CD14-positive monocyte (primary cell): Measurements from ENCODE around the gene KIAA1614. TPM values are rescaled to one million over a fixed set of nuclear protein-coding genes. Genes with fewer than 3 reads are reported as not detected.

ENCODE experiments used
- DNase-seq, 3 donors: peaks; one replicate each; pipeline ENCODE4 v3.0.0-alpha.2; 2011 to 2022
- H2AFZ ChIP-seq: 2 replicates; pipeline ENCODE4 v1.6.0; 2012; ENCODE audit warnings: mild to moderate bottlenecking, low read depth, low read length, inconsistent platforms; ENCODE audit not compliant: insufficient read depth, poor library complexity, severe bottlenecking
- H3K27ac ChIP-seq, 2 donors: 1 replicate in 1 of 2; 2 replicates in 1 of 2; pipeline ENCODE4 v1.5.1; 2012 to 2013; ENCODE audit warnings: low read length in 2 of 2, control low read depth in 1 of 2, inconsistent platforms in 1 of 2, low read depth in 1 of 2, mild to moderate bottlenecking in 1 of 2
- H3K27me3 ChIP-seq, 2 donors: one replicate each; pipeline versions ENCODE4 v1.6.0 to v1.6.1; 2011 to 2013; ENCODE audit warnings: low read length in 2 of 2; ENCODE audit not compliant: control insufficient read depth in 2 of 2, insufficient read depth in 2 of 2
- H3K36me3 ChIP-seq, 2 donors: replicated peaks in 1 of 2; 1 replicate in 1 of 2; 2 replicates in 1 of 2; pipeline versions ENCODE4 v1.5.1 to v1.6.1; 2012 to 2013; ENCODE audit warnings: low read length in 2 of 2, control low read depth in 1 of 2, inconsistent platforms in 1 of 2, mild to moderate bottlenecking in 1 of 2; ENCODE audit not compliant: insufficient read depth in 2 of 2, control insufficient read depth in 1 of 2
- H3K4me1 ChIP-seq, 2 donors: 1 replicate in 1 of 2; 2 replicates in 1 of 2; pipeline versions ENCODE4 v1.5.1 to v1.6.1; 2012 to 2013; ENCODE audit warnings: low read length in 2 of 2, control low read depth in 1 of 2, inconsistent platforms in 1 of 2, mild to moderate bottlenecking in 1 of 2, moderate library complexity in 1 of 2; ENCODE audit not compliant: insufficient read depth in 2 of 2, control insufficient read depth in 1 of 2
- H3K4me2 ChIP-seq: replicated peaks from 2 replicates; pipeline ENCODE3; 2012; ENCODE audit warnings: low read length, moderate library complexity, mild to moderate bottlenecking; ENCODE audit not compliant: poor library complexity, severe bottlenecking; ENCODE audit errors: extremely low read depth
- H3K4me3 ChIP-seq, 3 experiments: fragments of 200-600 bp in 1 of 3; sonication (generic) in 1 of 3; replicated peaks in 1 of 3; 1 replicate in 2 of 3; 2 replicates in 1 of 3; pipeline ENCODE4 v1.5.1; 2011 to 2013; ENCODE audit warnings: low read length in 3 of 3, mild to moderate bottlenecking in 3 of 3, control low read depth in 2 of 3, low read depth in 2 of 3, inconsistent platforms in 1 of 3, moderate library complexity in 1 of 3
- H3K79me2 ChIP-seq: 2 replicates; pipeline ENCODE4 v1.6.0; 2012; ENCODE audit warnings: mild to moderate bottlenecking, control low read depth, inconsistent platforms, low read length, moderate library complexity; ENCODE audit not compliant: insufficient read depth
- H3K9ac ChIP-seq: 2 replicates; pipeline ENCODE4 v1.6.0; 2017; ENCODE audit warnings: low read length, mild to moderate bottlenecking; ENCODE audit not compliant: insufficient read depth, poor library complexity, severe bottlenecking
- H3K9me3 ChIP-seq, 2 donors: replicated peaks in 1 of 2; 1 replicate in 1 of 2; 2 replicates in 1 of 2; pipeline versions ENCODE4 v1.5.1 to v1.6.1; 2012 to 2013; ENCODE audit warnings: low read length in 2 of 2, control low read depth in 1 of 2; ENCODE audit not compliant: control insufficient read depth in 1 of 2, insufficient read depth in 1 of 2
- H4K20me1 ChIP-seq: 2 replicates; pipeline ENCODE4 v1.6.0; 2012; ENCODE audit warnings: mild to moderate bottlenecking, low read length, control low read depth, moderate library complexity; ENCODE audit not compliant: insufficient read depth
- H3K27ac Mint-ChIP-seq, 7 donors: one replicate each; pipeline ENCODE4 v1.8.0; 2020; ENCODE audit warnings: mild to moderate bottlenecking in 7 of 7, mixed read lengths in 7 of 7, moderate library complexity in 6 of 7, inconsistent platforms in 2 of 7
- H3K27me3 Mint-ChIP-seq, 3 donors: one replicate each; pipeline ENCODE4 v1.8.0; 2021 to 2022; ENCODE audit warnings: low read depth in 3 of 3, mild to moderate bottlenecking in 3 of 3, mixed read lengths in 3 of 3, moderate library complexity in 3 of 3, inconsistent platforms in 1 of 3
- H3K36me3 Mint-ChIP-seq, 2 donors: one replicate each; pipeline ENCODE4 v1.8.0; 2020; ENCODE audit warnings: mixed read lengths in 2 of 2, inconsistent platforms in 1 of 2, mild to moderate bottlenecking in 1 of 2
- H3K4me1 Mint-ChIP-seq: one replicate; pipeline ENCODE4 v1.8.0; 2020; ENCODE audit warnings: mild to moderate bottlenecking, mixed read lengths
- H3K4me3 Mint-ChIP-seq, 2 donors: one replicate each; pipeline ENCODE4 v1.8.0; 2020; ENCODE audit warnings: mild to moderate bottlenecking in 2 of 2, mixed read lengths in 2 of 2, moderate library complexity in 1 of 2
- H3K9me3 Mint-ChIP-seq, 7 donors: one replicate each; pipeline ENCODE4 v1.8.0; 2020 to 2022; ENCODE audit warnings: mixed read lengths in 7 of 7, mild to moderate bottlenecking in 6 of 7, moderate library complexity in 6 of 7, inconsistent platforms in 2 of 7
- CTCF ChIP-seq: fragments of 200-600 bp; IDR thresholded peaks from one replicate; pipeline ENCODE4 v1.8.0; 2022; ENCODE audit warnings: antibody characterized with exemption, mild to moderate bottlenecking
- WGBS: methylation state at CpG from one replicate; pipeline ENCODE4 v1.1.5; 2013; ENCODE audit warnings: missing lambda C conversion rate; ENCODE audit not compliant: insufficient coverage; 5-methylcytosine and 5-hydroxymethylcytosine counted together
- intact Hi-C, 2 donors: fragments of 100-400 bp; cut with micrococcal nuclease; formaldehyde crosslinking; loops; one replicate each; pipeline versions ENCODE4 v1.15.0 to v1.15.1; 2023
- polyA plus RNA-seq, 3 donors: library from polyadenylated mRNA; depleted of rRNA in 1 of 3; unstranded in 2 of 3; stranded (reverse) in 1 of 3; fragments of 300-500 nt in 2 of 3; fragments of >200 nt in 1 of 3; fragmentation: Illumina TruSeq in 2 of 3; gene quantifications; 1 replicate in 2 of 3; 2 replicates in 1 of 3; pipeline ENCODE4 v1.2.3, GENCODE V29; 2012 to 2021

Gene KIAA1614
- polyA plus RNA-seq, 3 donors: 0.08 TPM; not detected in 2

- Histone ChIP-seq H3K36me3 (no peaks in the 10 kb centered on the region), H3K9ac (no peak overlapping the region), H3K4me3 (no peak overlapping the region), H3K9me3 (peaks cover 0 to 4% of the 10 kb centered on the region in 2 donors), H4K20me1 (no peaks in the 10 kb centered on the region), H3K79me2 (no peaks in the 10 kb centered on the region), H3K4me1 (peaks cover 8 to 22% of the 10 kb centered on the region in 2 donors), H3K27ac (no peak overlapping the region), H3K4me2 (no peak overlapping the region), H3K27me3 (peaks cover 17 to 39% of the 10 kb centered on the region in 2 donors), H2AFZ (no peak overlapping the region)
- WGBS: no CpG with 5 or more reads among the region's 5 CpGs
- intact Hi-C loops: no loop called here
- Mint-ChIP-seq H3K9me3 (peaks cover under 1 to 8% (median 3%) of the 10 kb centered on the region in 7 donors), H3K4me1 (peaks cover 12% of the 10 kb centered on the region), H3K4me3 (no peak overlapping the region), H3K27me3 (peaks cover 35 to 46% (median 40%) of the 10 kb centered on the region in 3 donors), H3K36me3 (peaks cover 0 to 3% of the 10 kb centered on the region in 2 donors), H3K27ac (no peak overlapping the region)
- DNase-seq: no peak
- TF ChIP-seq CTCF: no peak
These were observed 3.2 kb upstream of the KIAA1614 start for GRCh38 chr1:180909462-180909976.

GRCh38 chr1:180911640-180912191 lies 981 bp upstream of the KIAA1614 start:
- peaks cover 17 to 44% of the 10 kb centered on the region in 2 donors for H3K27me3 ChIP-seq
- peaks cover 0 to 4% of the 10 kb centered on the region in 2 donors for H3K9me3 ChIP-seq
- Mint-ChIP-seq H3K36me3 (peaks cover 0 to 3% of the 10 kb centered on the region in 2 donors), H3K27me3 (peaks cover 40 to 63% (median 44%) of the 10 kb centered on the region in 3 donors), H3K4me3 (peak overlapping the region; percentile 75 to 87), H3K4me1 (peaks cover 12% of the 10 kb centered on the region), H3K9me3 (peaks cover 0 to 4% (median 2%) of the 10 kb centered on the region in 7 donors), H3K27ac (peak overlapping the region in 2 of 7 donors; percentile 7 to 31)
- peak overlapping the region; percentile 25 to 76 (median 44) for H3K4me3 ChIP-seq
- H3K27ac ChIP-seq: no peak overlapping the region
- peak overlapping the region; percentile 93 for H3K4me2 ChIP-seq
- H2AFZ ChIP-seq: peak overlapping the region; percentile 76
- H3K36me3 ChIP-seq: no peaks in the 10 kb centered on the region
- intact Hi-C loops: no loop called here
- H4K20me1 ChIP-seq: no peaks in the 10 kb centered on the region
- DNase-seq: no peak
- no peaks in the 10 kb centered on the region for H3K79me2 ChIP-seq
- WGBS: 24% methylated on average over 15 of the region's 17 CpGs
- H3K9ac ChIP-seq: peak overlapping the region; percentile 34
- peaks cover 8 to 22% of the 10 kb centered on the region in 2 donors for H3K4me1 ChIP-seq
- no peak for TF ChIP-seq CTCF
